Gastrocnemius medialis (tissue), 4 donors: Measurements from ENCODE around the gene DEF6.

Source experiments
- CTCF ChIP-seq, 5 experiments: fragments of 450-650 bp in 3 of 5; fragments of 200-600 bp in 2 of 5; sonication (generic) in 2 of 5; IDR thresholded peaks in 4 of 5; conservative IDR thresholded peaks in 1 of 5; 1 replicate in 4 of 5; 2 replicates in 1 of 5; pipeline ENCODE4 v1.5.1; 2016 to 2019; ENCODE audit warnings: antibody characterized with exemption in 5 of 5, mild to moderate bottlenecking in 3 of 5, moderate library complexity in 3 of 5
- POLR2A ChIP-seq, 2 donors: fragments of 450-650 bp; IDR thresholded peaks; one replicate each; pipeline ENCODE4 v1.6.1; 2017; ENCODE audit warnings: antibody characterized with exemption in 2 of 2, mild to moderate bottlenecking in 2 of 2, moderate library complexity in 2 of 2

GRCh38 chr6:35292494-35292893, 5.1 kb upstream of the DEF6 start:
- no peak for TF ChIP-seq POLR2A (IDR thresholded peaks at IDR 0.05)
- TF ChIP-seq CTCF (IDR thresholded peaks at IDR 0.05 in 4 of 5, conservative IDR thresholded peaks at IDR 0.05 in 1 of 5), result no peak
